Epithelial cell of esophagus (primary cell): Measurements from ENCODE around the gene NOTCH1.
"Not testable (repeated sequence)": the region's sequence is repeated elsewhere in the genome, so short reads cannot be mapped to it uniquely, and the experiment has no call there.

Experiments
- DNase-seq: peaks from one replicate; pipeline ENCODE4 v3.0.0; 2010; ENCODE audit warnings: low read depth
- H3K4me3 ChIP-seq: 2 replicates; pipeline ENCODE4 v1.5.1; 2011; ENCODE audit warnings: mild to moderate bottlenecking, low read length, control low read depth
- CTCF ChIP-seq: IDR thresholded peaks from 2 replicates; pipeline ENCODE4 v1.5.1; 2011; ENCODE audit warnings: low read depth, mild to moderate bottlenecking, low read length, control low read depth, inconsistent platforms; ENCODE audit not compliant: insufficient read depth; ENCODE audit errors: missing control alignments

Gene NOTCH1

GRCh38 chr9:136561779-136562178 is 15.9 kb upstream of the NOTCH1 start:
- TF ChIP-seq CTCF, result no peak
- no peak for DNase-seq
- no peak overlapping the region for H3K4me3 ChIP-seq

- DNase-seq, result no peak
- H3K4me3 ChIP-seq, result no peak overlapping the region
- no peak for TF ChIP-seq CTCF
Observed at GRCh38 chr9:136560586-136560985, 14.7 kb upstream of the NOTCH1 start.

- H3K4me3 ChIP-seq, result not testable (repeated sequence)
Observed at GRCh38 chr9:136559371-136559770, 13.5 kb upstream of the NOTCH1 start.

GRCh38 chr9:136558846-136559245 is 13.0 kb upstream of the NOTCH1 start:
- not testable (repeated sequence) for H3K4me3 ChIP-seq, DNase-seq

More at GRCh38 chr9:136559371-136559770, 13.5 kb upstream of the NOTCH1 start:
- DNase-seq, result not testable (repeated sequence)

- no peak overlapping the region for H3K4me3 ChIP-seq
- no peak for TF ChIP-seq CTCF
- no peak for DNase-seq
Observed at GRCh38 chr9:136558373-136558772, 12.5 kb upstream of the NOTCH1 start.

- TF ChIP-seq CTCF, result no peak
- no peak overlapping the region for H3K4me3 ChIP-seq
- no peak for DNase-seq
Observed at GRCh38 chr9:136557036-136557435, 11.2 kb upstream of the NOTCH1 start.

GRCh38 chr9:136556166-136556565 is 10.3 kb upstream of the NOTCH1 start:
- no peak for TF ChIP-seq CTCF
- no peak overlapping the region for H3K4me3 ChIP-seq
- no peak for DNase-seq

- no peak overlapping the region for H3K4me3 ChIP-seq
- no peak for DNase-seq
- no peak for TF ChIP-seq CTCF
Observed at GRCh38 chr9:136554870-136555269, 9.0 kb upstream of the NOTCH1 start.
